Right lobe of liver (tissue), 6 donors: ENCODE results near the gene NXNL2. TPM values are rescaled to one million over a fixed set of nuclear protein-coding genes. Genes with fewer than 3 reads are reported as not detected.

Experiments
- ATAC-seq, 4 donors: fragments of 200-7000 bp; cut with Tn5 transposase; one replicate each; pipeline ENCODE4 v1.9.1; 2020; ENCODE audit warnings: mild to moderate bottlenecking in 4 of 4, moderate library complexity in 4 of 4
- DNase-seq, 3 donors: peaks; one replicate each; pipeline ENCODE4 v3.0.0-alpha.2; 2020
- H3K27ac ChIP-seq, 3 donors: fragments of 200-600 bp; one replicate each; pipeline ENCODE4 v1.8.0; 2022
- H3K27me3 ChIP-seq, 2 donors: fragments of 200-600 bp; one replicate each; pipeline ENCODE4 v1.8.0; 2022
- H3K36me3 ChIP-seq, 4 donors: fragments of 200-600 bp; sonication (generic) in 1 of 4; one replicate each; pipeline versions ENCODE4 v1.5.1 to v1.8.0; 2017 to 2022; ENCODE audit warnings: control low read depth in 1 of 4
- H3K4me1 ChIP-seq, 4 donors: fragments of 200-600 bp; sonication (generic) in 1 of 4; one replicate each; pipeline versions ENCODE4 v1.5.1 to v1.8.0; 2017 to 2022; ENCODE audit warnings: control low read depth in 1 of 4
- H3K4me3 ChIP-seq, 3 donors: fragments of 200-600 bp; one replicate each; pipeline ENCODE4 v1.8.0; 2022
- H3K9me3 ChIP-seq, 4 donors: fragments of 200-600 bp; sonication (generic) in 1 of 4; one replicate each; pipeline versions ENCODE4 v1.5.1 to v1.8.0; 2017 to 2022; ENCODE audit warnings: control low read depth in 1 of 4
- POLR2A ChIP-seq: fragments of 450-650 bp; IDR thresholded peaks from one replicate; pipeline ENCODE4 v1.6.1; 2017; ENCODE audit warnings: antibody characterized with exemption, mild to moderate bottlenecking
- WGBS: methylation state at CpG from one replicate; pipeline ENCODE4 v1.1.6; 2018; ENCODE audit warnings: low coverage, low lambda C conversion rate; ENCODE audit not compliant: insufficient coverage; ENCODE audit errors: missing lambda C conversion rate; 5-methylcytosine and 5-hydroxymethylcytosine counted together
- intact Hi-C, 2 donors: fragments of 100-400 bp; cut with DNase I; formaldehyde crosslinking; loops; one replicate each; pipeline versions ENCODE4 v1.11.2 to v1.14.1; 2022
- total RNA-seq, 6 experiments: library from RNA; depleted of rRNA in 2 of 6; stranded (reverse); fragments of >200 nt in 2 of 6; fragmentation: NEBNext Ultra II Directional in 3 of 6; extraction: Animal tissue kit (Norgen Biotek cat#: 25700) in 3 of 6; gene quantifications; one replicate each; pipeline versions ENCODE4 v1.1.0 to v1.2.4, GENCODE V29; 2016 to 2023
- TF ChIP-seq, protein P1 (sequence below), 4 donors: fragments of 200-600 bp in 3 of 4; fragments of 450-650 bp in 1 of 4; IDR thresholded peaks; one replicate each; pipeline versions ENCODE4 v1.5.1 to v1.8.0; 2016 to 2022; ENCODE audit warnings: antibody characterized with exemption in 4 of 4, mild to moderate bottlenecking in 2 of 4
- donor health status: DM: no; HTN: yes; CAD: no.
- donor health status: DM: no; HTN: no; CAD: no.
- donor health status: DM: no; HTN: no; CAD: no.
- donor health status: DM: no; HTN: yes; CAD: no.
- donor health status: DM: no; HTN: yes; CAD: no.

The NXNL2 gene
- total RNA-seq, 6 experiments from 2014 or later = not detected

DNA sequence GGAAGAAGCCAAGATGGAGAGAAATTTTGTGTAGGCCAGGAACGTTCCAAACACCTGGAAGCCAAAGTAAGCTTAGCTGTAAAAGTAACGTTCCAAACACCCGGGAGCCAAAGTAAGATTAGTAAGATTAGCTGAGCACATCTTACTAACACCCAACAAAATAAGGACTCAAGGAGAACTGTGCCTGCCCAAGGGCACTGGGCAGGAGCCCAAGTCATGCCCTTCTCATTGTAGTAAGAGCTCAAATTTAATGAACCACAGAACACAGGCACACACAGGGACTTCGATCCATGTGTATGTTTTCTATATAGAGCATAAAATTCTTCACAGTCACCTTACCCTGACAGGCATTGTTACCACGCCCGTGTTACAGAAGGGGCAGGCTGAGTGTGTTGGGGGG lies 36.1 kb upstream of the NXNL2 start:
- Histone ChIP-seq H3K27me3 (no peaks in the 10 kb centered on the region), H3K9me3 (no peaks in the 10 kb centered on the region), H3K4me3 (no peak overlapping the region), H3K36me3 (no peaks in the 10 kb centered on the region), H3K4me1 (no peaks in the 10 kb centered on the region), H3K27ac (no peak overlapping the region)
- DNase-seq (no peak), ATAC-seq (no peak)
- intact Hi-C loops = no loop called here
- WGBS = 95% methylated on average over 5 of the region's 6 CpGs
- TF ChIP-seq POLR2A = no peak
- TF ChIP-seq, protein P1, sequence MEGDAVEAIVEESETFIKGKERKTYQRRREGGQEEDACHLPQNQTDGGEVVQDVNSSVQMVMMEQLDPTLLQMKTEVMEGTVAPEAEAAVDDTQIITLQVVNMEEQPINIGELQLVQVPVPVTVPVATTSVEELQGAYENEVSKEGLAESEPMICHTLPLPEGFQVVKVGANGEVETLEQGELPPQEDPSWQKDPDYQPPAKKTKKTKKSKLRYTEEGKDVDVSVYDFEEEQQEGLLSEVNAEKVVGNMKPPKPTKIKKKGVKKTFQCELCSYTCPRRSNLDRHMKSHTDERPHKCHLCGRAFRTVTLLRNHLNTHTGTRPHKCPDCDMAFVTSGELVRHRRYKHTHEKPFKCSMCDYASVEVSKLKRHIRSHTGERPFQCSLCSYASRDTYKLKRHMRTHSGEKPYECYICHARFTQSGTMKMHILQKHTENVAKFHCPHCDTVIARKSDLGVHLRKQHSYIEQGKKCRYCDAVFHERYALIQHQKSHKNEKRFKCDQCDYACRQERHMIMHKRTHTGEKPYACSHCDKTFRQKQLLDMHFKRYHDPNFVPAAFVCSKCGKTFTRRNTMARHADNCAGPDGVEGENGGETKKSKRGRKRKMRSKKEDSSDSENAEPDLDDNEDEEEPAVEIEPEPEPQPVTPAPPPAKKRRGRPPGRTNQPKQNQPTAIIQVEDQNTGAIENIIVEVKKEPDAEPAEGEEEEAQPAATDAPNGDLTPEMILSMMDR (IDR thresholded peaks at IDR 0.05) = no peak

DNA sequence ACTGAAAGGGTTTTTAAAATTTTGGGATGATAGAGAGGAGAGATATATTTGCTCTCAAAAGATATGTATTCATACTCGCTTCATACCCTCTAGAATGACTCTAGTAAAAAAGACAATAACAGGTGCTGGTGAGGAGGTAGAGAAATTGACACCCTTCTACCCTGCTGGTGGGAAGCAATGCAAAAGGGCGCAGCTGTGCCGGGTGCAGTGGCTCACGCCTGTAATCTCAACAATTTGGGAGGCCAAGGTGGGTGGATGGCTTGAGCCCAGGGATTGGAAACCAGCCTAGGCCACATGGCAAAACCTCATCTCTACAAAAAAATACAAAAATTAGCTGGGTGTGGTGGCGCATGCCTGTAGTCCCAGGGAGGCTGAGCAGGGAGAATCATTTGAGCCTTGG lies 33.9 kb upstream of the NXNL2 start:
- H3K4me3 ChIP-seq = no peak overlapping the region
- intact Hi-C loops = no loop called here
- 92% methylated on average over 2 of the region's 5 CpGs for WGBS

DNA sequence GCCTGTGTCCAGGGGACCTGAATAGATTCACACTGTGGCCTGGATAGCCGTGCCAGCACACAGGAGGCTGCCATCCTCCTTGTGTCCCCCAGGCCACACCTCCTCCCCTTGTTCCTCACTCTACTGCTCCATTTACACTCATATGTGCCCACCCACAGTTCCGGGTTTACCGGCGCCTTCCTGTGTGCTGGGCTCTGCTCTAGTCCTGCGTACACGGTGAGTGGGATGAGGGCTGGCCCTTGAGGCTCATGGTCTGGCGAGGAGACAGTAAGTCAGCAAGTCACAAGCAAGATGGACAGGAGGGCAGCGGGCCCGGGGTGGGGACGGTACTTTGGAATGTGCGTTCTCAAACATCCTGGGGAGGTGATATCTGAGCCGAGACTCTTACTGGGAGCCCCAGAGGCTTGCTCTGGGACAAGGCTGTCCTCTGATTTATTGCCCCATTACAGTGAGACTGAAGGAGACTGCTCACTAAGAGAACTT lies 32.4 kb upstream of the NXNL2 start:
- TF ChIP-seq, protein P1 (IDR thresholded peaks at IDR 0.05) = no peak
- no peak for TF ChIP-seq POLR2A
- 76% methylated on average over 12 of the region's 12 CpGs for WGBS
- H3K27me3 ChIP-seq = no peaks in the 10 kb centered on the region
- no peak overlapping the region for H3K4me3 ChIP-seq
- DNase-seq (no peak), ATAC-seq (no peak)
- H3K4me1 ChIP-seq = no peaks in the 10 kb centered on the region
- H3K9me3 ChIP-seq = no peaks in the 10 kb centered on the region
- no peaks in the 10 kb centered on the region for H3K36me3 ChIP-seq
- no peak overlapping the region for H3K27ac ChIP-seq
- intact Hi-C loops = no loop called here

More for the DNA sequence above, 33.9 kb upstream of the NXNL2 start:
- H3K27me3 ChIP-seq = no peaks in the 10 kb centered on the region
- H3K36me3 ChIP-seq = no peaks in the 10 kb centered on the region
- no peak overlapping the region for H3K27ac ChIP-seq
- DNase-seq = no peak
- no peak for TF ChIP-seq POLR2A
- TF ChIP-seq, protein P1 (IDR thresholded peaks at IDR 0.05) = no peak
- no peaks in the 10 kb centered on the region for H3K4me1 ChIP-seq
- no peak for ATAC-seq
- no peaks in the 10 kb centered on the region for H3K9me3 ChIP-seq

DNA sequence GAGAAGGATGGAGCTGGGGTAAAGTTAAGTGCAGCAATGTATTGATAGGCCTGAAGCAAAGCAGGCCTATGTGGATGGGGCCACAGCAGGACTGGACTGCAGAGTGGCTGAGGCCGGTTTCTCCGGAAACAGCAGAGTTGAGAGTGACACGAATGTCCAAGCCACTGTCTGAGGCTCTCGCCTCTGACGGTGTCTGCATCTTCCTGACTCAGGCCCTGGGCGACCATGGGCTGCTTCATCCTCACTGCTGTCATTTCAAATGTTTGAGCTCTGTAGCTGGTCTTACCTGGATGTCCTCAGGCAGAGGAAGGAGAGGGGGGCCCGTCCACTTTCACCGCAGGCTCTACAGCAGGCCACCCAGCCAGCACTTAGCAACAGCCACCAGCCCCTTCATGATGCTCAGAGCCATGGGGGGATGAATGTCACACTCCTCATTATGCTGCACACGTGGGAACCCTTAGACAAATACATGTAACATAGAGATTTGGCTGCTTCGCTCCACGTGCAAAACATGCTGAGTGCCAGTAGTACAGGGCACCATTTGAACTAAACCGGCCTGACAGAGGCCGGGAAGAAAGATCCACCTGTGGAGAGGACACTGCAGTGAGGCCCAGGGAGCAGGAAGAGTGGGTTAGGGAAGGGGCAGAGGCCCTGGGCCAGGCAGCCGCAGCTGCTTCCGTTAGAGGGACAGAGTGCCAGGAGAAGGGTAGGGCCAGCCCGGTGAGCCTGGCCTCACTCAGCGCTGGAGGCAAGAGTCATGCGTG lies 31.7 kb upstream of the NXNL2 start:
- Histone ChIP-seq H3K36me3 (no peaks in the 10 kb centered on the region), H3K4me1 (no peaks in the 10 kb centered on the region), H3K4me3 (no peak overlapping the region), H3K27ac (no peak overlapping the region), H3K27me3 (no peaks in the 10 kb centered on the region), H3K9me3 (no peaks in the 10 kb centered on the region)
- 52% methylated on average over 3 of the region's 18 CpGs for WGBS
- DNase-seq (peak in 1 of 3 donors; percentile 29), ATAC-seq (peak in 1 of 4 donors; percentile 25)
- intact Hi-C loops = no loop called here
- TF ChIP-seq, protein P1 (IDR thresholded peaks at IDR 0.05) = no peak
- no peak for TF ChIP-seq POLR2A
